HCT116 (cell line): ENCODE data around the gene TOP1. TPM values are rescaled to one million over a fixed set of nuclear protein-coding genes. Genes with fewer than 3 reads are reported as not detected.

Experiments
- ATAC-seq: fragments of 200-7000 bp; cut with Tn5 transposase; 2 replicates; pipeline ENCODE4 v1.9.1; 2020; ENCODE audit warnings: mild to moderate bottlenecking, moderate library complexity
- BruUV-seq: library from RNA; stranded (reverse); fragments of 400-500 nt; replicated peaks from 2 replicates; lab custom pipeline; 2021; lab: Mats Ljungman, UMichigan
- CTCF ChIA-PET: fragments of 300-600 bp; sonication (Branson Sonifier 250); formaldehyde crosslinking; loops from one replicate; lab custom pipeline; 2021; ENCODE audit warnings: antibody characterized with exemption; lab: Charles Lee
- POLR2A ChIA-PET: fragments of 300-600, 350-600 bp; sonication (Branson Sonifier 250); formaldehyde crosslinking; loops from one replicate; lab custom pipeline; 2021; ENCODE audit warnings: antibody characterized with exemption; lab: Charles Lee
- RAD21 ChIA-PET, 2 experiments: fragments of 300-600 bp; sonication (Branson Sonifier 250); formaldehyde crosslinking; loops; one replicate each; lab custom pipeline; 2023; ENCODE audit warnings: low total read pairs in 2 of 2; ENCODE audit not compliant: uncharacterized antibody in 2 of 2, unreplicated experiment in 2 of 2, low non-redundant PET in 1 of 2; lab: Charles Lee
- DNase-seq: peaks from one replicate; pipeline ENCODE4 v3.0.0-alpha.2; 2010; ENCODE audit warnings: low read depth, low spot score
- H2AFZ ChIP-seq: fragments of 200-600 bp; shearing (Covaris generic), sonication (generic); 2 replicates; pipeline ENCODE4 v1.6.1; 2017; ENCODE audit warnings: low read depth, mixed run types, mixed read lengths, antibody characterized with exemption, low read length; ENCODE audit not compliant: poor library complexity, severe bottlenecking
- H3K27ac ChIP-seq: 2 replicates; pipeline ENCODE4 v1.5.1; 2012; ENCODE audit warnings: low read depth, low read length
- H3K27me3 ChIP-seq: fragments of 200-600 bp; sonication (generic); 2 replicates; pipeline ENCODE4 v1.6.1; 2016; ENCODE audit warnings: mixed run types, low read length, mixed read lengths; ENCODE audit not compliant: insufficient read depth
- H3K36me3 ChIP-seq, 2 experiments: fragments of 200-500 bp in 1 of 2; fragments of 200-600 bp in 1 of 2; sonication (Bioruptor generic) in 1 of 2; sonication (generic) in 1 of 2; 2 replicates each; pipeline versions ENCODE4 v1.5.1 to v1.6.1; 2014 to 2016; ENCODE audit warnings: low read length in 2 of 2, inconsistent platforms in 1 of 2, mixed read lengths in 1 of 2, mixed run types in 1 of 2; ENCODE audit not compliant: insufficient read depth in 2 of 2, control insufficient read depth in 1 of 2
- H3K4me1 ChIP-seq, 2 experiments: fragments of 200-600 bp in 1 of 2; sonication (generic) in 1 of 2; 2 replicates each; pipeline versions ENCODE4 v1.5.1 to v1.6.1; 2012 to 2017; ENCODE audit warnings: low read length in 2 of 2, inconsistent platforms in 1 of 2, mild to moderate bottlenecking in 1 of 2, mixed read lengths in 1 of 2, mixed run types in 1 of 2, moderate library complexity in 1 of 2; ENCODE audit not compliant: insufficient read depth in 2 of 2, control insufficient read depth in 1 of 2
- H3K4me2 ChIP-seq: fragments of 200-600 bp; sonication (generic); 2 replicates; pipeline ENCODE4 v1.6.1; 2017; ENCODE audit warnings: mixed run types, low read length, mixed read lengths
- H3K4me3 ChIP-seq, 2 experiments: fragments of 200-600 bp in 1 of 2; sonication (generic) in 1 of 2; replicated peaks in 1 of 2; 2 replicates each; pipeline ENCODE4 v1.5.1; 2011 to 2016; ENCODE audit warnings: low read length in 2 of 2, control low read depth in 1 of 2, low read depth in 1 of 2, mild to moderate bottlenecking in 1 of 2, mixed read lengths in 1 of 2, mixed run types in 1 of 2
- H3K79me2 ChIP-seq: fragments of 200-600 bp; sonication (generic); 2 replicates; pipeline ENCODE4 v1.6.1; 2017; ENCODE audit warnings: mild to moderate bottlenecking, mixed run types, low read length, moderate library complexity, mixed read lengths; ENCODE audit not compliant: insufficient read depth
- H3K9ac ChIP-seq: fragments of 200-600 bp; sonication (generic); 2 replicates; pipeline ENCODE4 v1.6.1; 2016; ENCODE audit warnings: low read length, mixed read lengths
- H3K9me2 ChIP-seq: fragments of 200-600 bp; sonication (generic), shearing (Covaris generic); 2 replicates; pipeline ENCODE4 v1.6.1; 2017; ENCODE audit warnings: mixed run types, mild to moderate bottlenecking, moderate library complexity; ENCODE audit not compliant: insufficient read depth
- H3K9me3 ChIP-seq, 2 experiments: fragments of 200-500 bp in 1 of 2; fragments of 200-600 bp in 1 of 2; sonication (Bioruptor generic) in 1 of 2; sonication (generic) in 1 of 2; 2 replicates each; pipeline ENCODE4 v1.6.1; 2014 to 2017; ENCODE audit warnings: low read length in 2 of 2, mixed read lengths in 2 of 2, inconsistent platforms in 1 of 2, low read depth in 1 of 2, mild to moderate bottlenecking in 1 of 2, mixed run types in 1 of 2, moderate library complexity in 1 of 2; ENCODE audit not compliant: control insufficient read depth in 1 of 2, insufficient read depth in 1 of 2
- H4K20me1 ChIP-seq: fragments of 200-600 bp; sonication (generic), shearing (Covaris generic); 2 replicates; pipeline ENCODE4 v1.6.1; 2017; ENCODE audit warnings: mixed run types, mild to moderate bottlenecking, moderate library complexity; ENCODE audit not compliant: insufficient read depth
- CEBPB ChIP-seq: IDR thresholded peaks from 2 replicates; pipeline ENCODE4 v1.6.1; 2012; ENCODE audit warnings: low read depth
- EGR1 ChIP-seq: IDR thresholded peaks from 2 replicates; pipeline ENCODE4 v1.6.1; 2012; ENCODE audit warnings: low read depth
- ELF1 ChIP-seq: IDR thresholded peaks from 2 replicates; pipeline ENCODE4 v1.6.1; 2012; ENCODE audit warnings: low read depth, borderline replicate concordance
- FOSL1 ChIP-seq: IDR thresholded peaks from 2 replicates; pipeline ENCODE4 v1.6.1; 2012; ENCODE audit warnings: low read depth
- POLR2AphosphoS5 ChIP-seq: IDR thresholded peaks from 2 replicates; pipeline ENCODE4 v1.6.1; 2011; ENCODE audit warnings: mild to moderate bottlenecking, low read depth, low read length, moderate library complexity
- RAD21 ChIP-seq: IDR thresholded peaks from 2 replicates; pipeline ENCODE4 v1.6.1; 2012; ENCODE audit warnings: low read depth, mild to moderate bottlenecking
- SP1 ChIP-seq: IDR thresholded peaks from 2 replicates; pipeline ENCODE4 v1.6.1; 2012; ENCODE audit warnings: low read depth
- SRF ChIP-seq: IDR thresholded peaks from 2 replicates; pipeline ENCODE4 v1.6.1; 2012; ENCODE audit warnings: low read depth
- YY1 ChIP-seq: IDR thresholded peaks from 2 replicates; pipeline ENCODE4 v1.6.1; 2011; ENCODE audit warnings: low read length, low read depth, moderate library complexity, mild to moderate bottlenecking; ENCODE audit not compliant: insufficient replicate concordance; ENCODE audit errors: extremely low read depth
- ZFX ChIP-seq: fragments of 450-650 bp; IDR thresholded peaks from 2 replicates; pipeline ENCODE4 v1.6.1; 2017
- ZNF274 ChIP-seq: fragments of 200-500 bp; sonication (Bioruptor generic); IDR thresholded peaks from 2 replicates; pipeline ENCODE4 v1.6.1; 2014; ENCODE audit warnings: mild to moderate bottlenecking, low read depth, low read length, inconsistent platforms
- intact Hi-C: fragments of 100-400 bp; cut with micrococcal nuclease; formaldehyde crosslinking; loops from 2 replicates; pipeline ENCODE4 v1.10.0; 2022
- total RNA-seq: library from RNA; stranded (reverse); gene quantifications from one replicate; pipeline ENCODE4 v1.2.1, GENCODE V29; 2021; ENCODE audit not compliant: unreplicated experiment
- TF ChIP-seq, protein P1 (sequence below): IDR thresholded peaks from 2 replicates; pipeline ENCODE4 v1.6.1; 2012; ENCODE audit warnings: low read depth

The TOP1 gene
- total RNA-seq, 1 experiment from 2014 or later: 190 TPM

DNA sequence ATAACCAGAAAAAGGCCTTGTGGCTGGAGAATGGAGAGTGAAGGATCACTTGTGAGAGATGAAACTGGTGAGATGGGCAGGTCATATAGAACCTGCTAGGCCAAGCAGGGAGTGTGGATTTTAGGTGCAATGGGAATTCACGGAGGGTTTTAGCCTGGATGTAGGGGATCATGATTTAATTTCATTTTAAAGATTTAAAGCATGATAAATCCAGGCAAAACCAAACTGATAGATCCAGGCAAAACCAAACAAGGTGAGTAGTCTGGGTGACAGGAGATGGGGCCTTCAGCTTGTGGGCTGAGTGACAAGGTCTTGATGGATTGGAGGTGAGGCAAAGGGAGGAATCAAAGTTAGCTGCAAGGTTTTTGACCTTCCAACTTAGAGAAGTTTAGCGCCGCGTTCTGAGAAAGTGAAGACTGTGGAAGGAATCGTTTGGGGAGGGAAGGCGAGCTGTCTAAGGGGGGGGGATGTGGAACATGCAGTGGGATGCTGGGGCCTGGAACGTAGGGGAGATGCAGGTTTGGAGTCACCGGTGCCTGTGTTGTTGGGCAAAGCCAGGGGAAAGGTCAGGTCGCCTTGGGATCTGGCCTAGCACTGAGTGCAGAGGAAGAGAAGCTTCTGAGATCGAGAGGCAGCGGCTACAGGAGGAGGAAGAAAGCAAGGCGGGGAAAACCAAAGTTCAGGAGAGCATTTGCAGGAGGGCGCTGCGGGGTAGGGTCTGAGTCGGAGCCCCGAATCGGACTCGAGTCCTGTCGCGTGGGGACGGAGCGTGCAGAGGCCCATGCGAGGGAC, 107.5 kb downstream of the TOP1 start:
- DNase-seq (no peak), ATAC-seq (no peak)
- intact Hi-C loops: loop anchor here (1.0 kb wide), 1 partner anchor 204 kb away; the partner anchor contains the start of gene LPIN3
- peak overlapping the region; percentile 97 for H3K4me2 ChIP-seq
- H3K9me3 ChIP-seq: no peaks in the 10 kb centered on the region
- CTCF ChIA-PET: interaction anchor here (0.6 to 2.5 kb wide), 20 partner anchors 8 to 283 kb away, joined by 3 to 53 read pairs (median 4); partner anchors contain the start of gene LPIN3
- H3K27ac ChIP-seq: peak overlapping the region; percentile 85; the same call in 1 of the 2 replicates
- TF ChIP-seq YY1: no peak
- TF ChIP-seq SP1: no peak
- no peak for TF ChIP-seq ZFX
- H3K27me3 ChIP-seq: no peaks in the 10 kb centered on the region
- H4K20me1 ChIP-seq: no peaks in the 10 kb centered on the region
- RAD21 ChIA-PET: interaction anchor here in 1 of 2 experiments (1.1 to 1.7 kb wide), 2 partner anchors 96 to 204 kb away, joined by 4 to 9 read pairs; partner anchors contain the start of gene LPIN3
- H3K79me2 ChIP-seq: peaks cover 29% of the 10 kb centered on the region; the same call in 1 of the 2 replicates
- H3K9me2 ChIP-seq: no peaks in the 10 kb centered on the region
- no TSS peak for BruUV-seq
- peaks cover 9 to 20% of the 10 kb centered on the region in 2 experiments; a peak in 3 of 4 replicates for H3K4me1 ChIP-seq
- POLR2A ChIA-PET: interaction anchor here (0.9 to 1.2 kb wide), 2 partner anchors 181 to 205 kb away, joined by 3 read pairs; partner anchors contain the start of gene LPIN3
- peak overlapping the region; percentile 57 to 79 for H3K4me3 ChIP-seq
- H3K9ac ChIP-seq: peak overlapping the region; percentile 84
- H3K36me3 ChIP-seq: peaks cover 0 to 5% of the 10 kb centered on the region in 2 experiments; a peak in 1 of 4 replicates
- no peak overlapping the region for H2AFZ ChIP-seq

DNA sequence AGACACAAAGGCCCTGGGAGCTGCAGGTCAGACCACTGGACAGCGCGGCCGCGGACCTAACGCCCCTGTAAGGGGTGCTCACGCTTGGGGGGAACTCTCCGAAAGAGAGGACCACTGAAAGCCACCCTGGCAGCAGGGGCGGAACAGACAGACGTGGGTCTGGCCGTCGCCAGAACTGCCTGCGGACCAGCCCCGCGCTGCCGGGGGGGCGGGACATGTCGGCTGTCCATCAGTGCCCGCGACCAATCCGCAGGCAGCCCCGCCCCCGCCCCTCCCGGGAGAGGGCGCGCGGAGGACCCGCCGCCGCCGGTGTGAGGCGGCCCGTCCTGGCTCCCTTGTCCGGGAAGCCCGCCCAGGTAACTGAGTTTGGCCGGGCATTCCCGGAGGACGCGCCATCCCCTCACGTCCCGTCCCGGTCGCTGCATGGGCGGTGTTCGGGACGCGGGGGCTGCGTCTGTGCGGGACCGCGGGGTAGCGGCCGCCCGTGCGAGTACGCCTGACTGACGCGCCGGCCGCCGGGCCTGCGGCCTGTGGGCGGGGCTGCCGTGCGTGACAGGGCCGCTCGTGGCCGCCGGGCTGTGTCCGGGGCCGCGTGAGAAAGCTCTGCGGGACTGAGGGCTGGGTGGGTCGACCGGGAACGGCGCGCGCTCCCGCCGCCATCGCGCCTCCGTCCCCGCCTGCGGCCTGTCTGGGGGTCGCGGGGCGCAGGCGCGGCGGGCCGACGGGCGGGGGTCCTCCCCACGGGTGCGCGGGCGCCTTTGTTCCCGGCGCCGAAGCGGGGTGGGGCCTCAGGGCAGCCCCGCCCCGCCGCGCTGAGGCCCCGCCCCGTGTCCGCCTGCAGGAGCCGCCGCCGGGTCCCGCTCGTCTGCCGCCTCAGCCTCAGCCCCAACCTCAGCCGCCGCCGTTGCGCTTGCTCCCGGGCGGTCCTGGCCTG, 108.3 kb downstream of the TOP1 start, which contains the start of gene PLCG1:
TSS of gene PLCG1 (plus strand) at position 864 of the 934 bp plus-strand sequence. CDS start 99 bp downstream, outside the sequence.
- peak within 1 kb of the TSS; percentile 85 for H3K27ac ChIP-seq
- no peaks in the 10 kb centered on the region for H3K27me3 ChIP-seq
- H3K79me2 ChIP-seq: peaks cover 33% of the 10 kb centered on the region; the same call in 1 of the 2 replicates
- no TSS peak for BruUV-seq
- H3K4me2 ChIP-seq: peak within 1 kb of the TSS; percentile 97
- H2AFZ ChIP-seq: no peak within 1 kb of the TSS
- peak; percentile 35 for DNase-seq
- peaks cover 0 to 5% of the 10 kb centered on the region in 2 experiments; a peak in 1 of 4 replicates for H3K36me3 ChIP-seq
- CTCF ChIA-PET: interaction anchor here (0.9 to 2.5 kb wide), 4 partner anchors 10 to 203 kb away, joined by 3 to 53 read pairs (median 4); partner anchors contain the start of gene LPIN3
- POLR2A ChIA-PET: interaction anchor here (0.9 kb wide), 1 partner anchor 180 kb away, joined by 3 read pairs; no protein-coding TSS in a partner anchor
- H3K9me3 ChIP-seq: no peaks in the 10 kb centered on the region
- ATAC-seq: peak; percentile 84
- H3K9ac ChIP-seq: peak within 1 kb of the TSS; percentile 84
- H3K4me3 ChIP-seq: peak within 1 kb of the TSS; percentile 57 to 79
- no peaks in the 10 kb centered on the region for H3K9me2 ChIP-seq
- H4K20me1 ChIP-seq: no peaks in the 10 kb centered on the region
- RAD21 ChIA-PET: no interaction called here
- intact Hi-C loops: no loop called here
- H3K4me1 ChIP-seq: peaks cover 9 to 20% of the 10 kb centered on the region in 2 experiments; a peak in 3 of 4 replicates
- peak; percentile 68 for TF ChIP-seq EGR1
- peak; percentile 70; the same call in 1 of the 2 replicates for TF ChIP-seq POLR2AphosphoS5
- TF ChIP-seq ELF1: no peak
- no peak for TF ChIP-seq SRF
- TF ChIP-seq, protein P1, sequence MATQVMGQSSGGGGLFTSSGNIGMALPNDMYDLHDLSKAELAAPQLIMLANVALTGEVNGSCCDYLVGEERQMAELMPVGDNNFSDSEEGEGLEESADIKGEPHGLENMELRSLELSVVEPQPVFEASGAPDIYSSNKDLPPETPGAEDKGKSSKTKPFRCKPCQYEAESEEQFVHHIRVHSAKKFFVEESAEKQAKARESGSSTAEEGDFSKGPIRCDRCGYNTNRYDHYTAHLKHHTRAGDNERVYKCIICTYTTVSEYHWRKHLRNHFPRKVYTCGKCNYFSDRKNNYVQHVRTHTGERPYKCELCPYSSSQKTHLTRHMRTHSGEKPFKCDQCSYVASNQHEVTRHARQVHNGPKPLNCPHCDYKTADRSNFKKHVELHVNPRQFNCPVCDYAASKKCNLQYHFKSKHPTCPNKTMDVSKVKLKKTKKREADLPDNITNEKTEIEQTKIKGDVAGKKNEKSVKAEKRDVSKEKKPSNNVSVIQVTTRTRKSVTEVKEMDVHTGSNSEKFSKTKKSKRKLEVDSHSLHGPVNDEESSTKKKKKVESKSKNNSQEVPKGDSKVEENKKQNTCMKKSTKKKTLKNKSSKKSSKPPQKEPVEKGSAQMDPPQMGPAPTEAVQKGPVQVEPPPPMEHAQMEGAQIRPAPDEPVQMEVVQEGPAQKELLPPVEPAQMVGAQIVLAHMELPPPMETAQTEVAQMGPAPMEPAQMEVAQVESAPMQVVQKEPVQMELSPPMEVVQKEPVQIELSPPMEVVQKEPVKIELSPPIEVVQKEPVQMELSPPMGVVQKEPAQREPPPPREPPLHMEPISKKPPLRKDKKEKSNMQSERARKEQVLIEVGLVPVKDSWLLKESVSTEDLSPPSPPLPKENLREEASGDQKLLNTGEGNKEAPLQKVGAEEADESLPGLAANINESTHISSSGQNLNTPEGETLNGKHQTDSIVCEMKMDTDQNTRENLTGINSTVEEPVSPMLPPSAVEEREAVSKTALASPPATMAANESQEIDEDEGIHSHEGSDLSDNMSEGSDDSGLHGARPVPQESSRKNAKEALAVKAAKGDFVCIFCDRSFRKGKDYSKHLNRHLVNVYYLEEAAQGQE: no peak
- no peak for TF ChIP-seq ZNF274
- TF ChIP-seq CEBPB: no peak
- peak; percentile 52; the same call in 1 of the 2 replicates for TF ChIP-seq SP1
- no peak for TF ChIP-seq RAD21
- TF ChIP-seq YY1: no peak
- TF ChIP-seq FOSL1: no peak
